Measurements from ENCODE around the gene FAM168A.

Gene FAM168A

DNA sequence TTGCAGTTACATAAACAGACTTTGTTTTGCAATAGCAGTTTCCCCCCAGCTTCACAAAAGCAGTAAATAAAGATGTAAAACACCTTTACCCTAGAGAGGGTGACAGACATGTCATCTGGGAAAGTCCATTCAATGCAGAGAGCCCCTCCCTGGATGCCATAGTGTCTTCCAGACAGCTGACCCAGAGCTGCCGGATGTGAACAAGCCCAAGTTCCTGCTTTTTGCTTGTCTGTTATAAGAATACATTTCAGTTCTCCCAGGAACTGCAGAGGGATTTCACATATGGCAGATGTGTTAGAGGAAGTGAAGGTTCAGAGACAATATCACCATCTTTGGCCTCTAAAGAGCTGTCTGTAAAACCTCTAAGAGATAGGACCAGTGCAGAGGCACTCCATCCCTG is 172.8 kb downstream of the FAM168A start:
- Histone ChIP-seq H3K9me3 (ENCODE audit: control insufficient read depth, insufficient read depth, low read depth, low read length) (no peaks in the 10 kb centered on the region), H3K36me3 (ENCODE audit: control insufficient read depth, insufficient read depth, low read length) (no peaks in the 10 kb centered on the region), H3K4me1 (ENCODE audit: control insufficient read depth, insufficient read depth, low read length) (peaks cover 5% of the 10 kb centered on the region), H3K27ac (ENCODE audit: low read depth, low read length) (no peak overlapping the region), H3K27me3 (ENCODE audit: control insufficient read depth, insufficient read depth, low read length) (no peaks in the 10 kb centered on the region), H3K9ac (ENCODE audit: low read length) (no peak overlapping the region), H3K4me3 (ENCODE audit: low read depth, low read length) (no peak overlapping the region)

DNA sequence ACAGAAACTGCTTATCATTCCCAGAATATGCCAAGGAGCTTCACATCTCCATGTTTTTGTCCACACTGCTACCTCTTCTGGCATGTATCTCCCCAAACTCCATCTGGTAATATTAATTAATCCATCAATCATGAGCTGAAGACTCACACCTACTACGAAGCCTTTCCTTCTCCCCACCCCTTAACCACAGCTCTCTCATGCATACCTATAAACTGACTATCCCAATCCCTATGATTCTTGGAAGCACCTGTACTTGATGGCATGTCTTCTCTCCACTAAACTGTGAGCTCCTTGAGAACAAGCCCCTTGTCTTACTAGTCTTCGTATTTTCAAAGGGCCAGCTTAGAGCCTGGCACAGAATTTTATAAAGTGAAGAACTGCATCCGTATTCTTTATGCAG is 174.4 kb downstream of the FAM168A start:
- Histone ChIP-seq H3K36me3 (ENCODE audit: control insufficient read depth, insufficient read depth, low read length) (no peaks in the 10 kb centered on the region), H3K9ac (ENCODE audit: low read length) (no peak overlapping the region), H3K27ac (ENCODE audit: low read depth, low read length) (no peak overlapping the region)

DNA sequence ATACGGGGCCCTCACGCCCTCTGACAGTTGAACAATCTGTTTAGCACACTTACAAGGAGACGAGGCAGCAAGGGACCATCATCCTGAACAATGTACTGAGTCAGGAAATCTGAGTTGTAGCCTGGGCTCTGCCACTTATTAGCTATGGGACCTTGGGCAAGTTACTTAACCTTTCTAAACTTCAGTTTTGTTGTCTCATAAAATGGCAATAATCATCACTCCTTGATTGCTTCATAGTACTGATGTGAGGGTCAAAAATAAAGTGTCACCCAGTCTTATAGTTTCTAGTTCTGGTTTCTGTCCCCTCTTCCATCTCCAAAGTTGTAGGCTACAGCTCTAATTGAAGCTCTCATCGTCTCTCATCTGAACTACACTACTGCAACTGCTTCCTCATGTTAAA is 175.0 kb downstream of the FAM168A start:
- Histone ChIP-seq H3K9me3 (ENCODE audit: control insufficient read depth, insufficient read depth, low read depth, low read length) (no peaks in the 10 kb centered on the region), H3K4me3 (ENCODE audit: low read depth, low read length) (no peak overlapping the region), H3K27ac (ENCODE audit: low read depth, low read length) (no peak overlapping the region), H3K4me1 (ENCODE audit: control insufficient read depth, insufficient read depth, low read length) (peaks cover 5% of the 10 kb centered on the region), H3K27me3 (ENCODE audit: control insufficient read depth, insufficient read depth, low read length) (no peaks in the 10 kb centered on the region), H3K9ac (ENCODE audit: low read length) (no peak overlapping the region), H3K36me3 (ENCODE audit: control insufficient read depth, insufficient read depth, low read length) (peaks cover 4% of the 10 kb centered on the region; the same call in 1 of the 2 replicates)

More for the DNA sequence above, 174.4 kb downstream of the FAM168A start:
- no peaks in the 10 kb centered on the region for H3K27me3 ChIP-seq (ENCODE audit: control insufficient read depth, insufficient read depth, low read length)
- no peak overlapping the region for H3K4me3 ChIP-seq (ENCODE audit: low read depth, low read length)
- H3K9me3 ChIP-seq (ENCODE audit: control insufficient read depth, insufficient read depth, low read depth, low read length): no peaks in the 10 kb centered on the region
- peaks cover 5% of the 10 kb centered on the region for H3K4me1 ChIP-seq (ENCODE audit: control insufficient read depth, insufficient read depth, low read length)

DNA sequence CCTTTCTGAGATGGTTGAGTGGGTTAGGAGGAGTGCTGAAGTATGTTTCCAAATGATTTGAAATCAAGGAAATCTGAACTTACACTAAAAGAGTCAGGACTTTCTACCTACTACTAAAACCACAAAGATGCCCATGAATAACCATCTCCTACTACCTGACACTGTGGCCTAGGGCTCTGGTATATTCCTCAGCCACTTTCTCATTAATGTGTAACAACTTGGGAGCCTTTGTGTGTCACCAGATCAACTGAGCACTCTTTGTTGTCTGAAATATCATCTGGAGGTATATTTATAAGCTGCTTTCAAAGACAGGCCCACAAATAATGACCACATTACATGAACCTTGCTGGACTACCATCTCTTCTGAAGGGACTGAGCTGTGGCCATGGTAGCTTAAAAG is 177.8 kb downstream of the FAM168A start:
- no peaks in the 10 kb centered on the region for H3K27me3 ChIP-seq (ENCODE audit: control insufficient read depth, insufficient read depth, low read length)
- peaks cover 5% of the 10 kb centered on the region; the same call in 1 of the 2 replicates for H3K36me3 ChIP-seq (ENCODE audit: control insufficient read depth, insufficient read depth, low read length)
- no peaks in the 10 kb centered on the region for H3K9me3 ChIP-seq (ENCODE audit: control insufficient read depth, insufficient read depth, low read depth, low read length)
- H3K27ac ChIP-seq (ENCODE audit: low read depth, low read length): no peak overlapping the region
- no peak overlapping the region for H3K9ac ChIP-seq (ENCODE audit: low read length)
- peaks cover 5% of the 10 kb centered on the region for H3K4me1 ChIP-seq (ENCODE audit: control insufficient read depth, insufficient read depth, low read length)
- H3K4me3 ChIP-seq (ENCODE audit: low read depth, low read length): no peak overlapping the region

DNA sequence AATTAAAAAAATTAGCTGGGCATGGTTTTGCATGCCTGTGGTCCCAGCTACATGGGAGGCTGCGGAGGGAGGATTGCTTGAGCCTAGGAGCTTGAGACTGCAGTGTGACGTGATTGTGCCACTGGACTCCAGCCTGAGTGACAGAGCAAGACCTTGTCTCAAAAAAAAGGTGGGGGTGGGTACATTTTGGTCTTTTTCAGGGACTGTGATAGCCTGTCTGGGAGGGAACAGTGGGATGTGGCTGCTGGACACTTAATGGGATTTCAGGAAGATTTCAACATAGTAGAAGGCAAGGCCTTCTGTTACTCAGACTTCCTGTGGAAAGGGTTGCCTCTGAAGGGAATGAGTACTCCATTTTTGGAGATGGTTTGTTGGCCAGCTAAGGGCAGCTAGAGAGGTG is 181.1 kb downstream of the FAM168A start:
- Histone ChIP-seq H3K36me3 (ENCODE audit: control insufficient read depth, insufficient read depth, low read length) (peaks cover 5% of the 10 kb centered on the region; the same call in 1 of the 2 replicates), H3K4me1 (ENCODE audit: control insufficient read depth, insufficient read depth, low read length) (peaks cover under 1% of the 10 kb centered on the region; the same call in 1 of the 2 replicates), H3K4me3 (ENCODE audit: low read depth, low read length) (no peak overlapping the region), H3K9ac (ENCODE audit: low read length) (no peak overlapping the region), H3K9me3 (ENCODE audit: control insufficient read depth, insufficient read depth, low read depth, low read length) (no peaks in the 10 kb centered on the region), H3K27ac (ENCODE audit: low read depth, low read length) (no peak overlapping the region), H3K27me3 (ENCODE audit: control insufficient read depth, insufficient read depth, low read length) (no peaks in the 10 kb centered on the region)

DNA sequence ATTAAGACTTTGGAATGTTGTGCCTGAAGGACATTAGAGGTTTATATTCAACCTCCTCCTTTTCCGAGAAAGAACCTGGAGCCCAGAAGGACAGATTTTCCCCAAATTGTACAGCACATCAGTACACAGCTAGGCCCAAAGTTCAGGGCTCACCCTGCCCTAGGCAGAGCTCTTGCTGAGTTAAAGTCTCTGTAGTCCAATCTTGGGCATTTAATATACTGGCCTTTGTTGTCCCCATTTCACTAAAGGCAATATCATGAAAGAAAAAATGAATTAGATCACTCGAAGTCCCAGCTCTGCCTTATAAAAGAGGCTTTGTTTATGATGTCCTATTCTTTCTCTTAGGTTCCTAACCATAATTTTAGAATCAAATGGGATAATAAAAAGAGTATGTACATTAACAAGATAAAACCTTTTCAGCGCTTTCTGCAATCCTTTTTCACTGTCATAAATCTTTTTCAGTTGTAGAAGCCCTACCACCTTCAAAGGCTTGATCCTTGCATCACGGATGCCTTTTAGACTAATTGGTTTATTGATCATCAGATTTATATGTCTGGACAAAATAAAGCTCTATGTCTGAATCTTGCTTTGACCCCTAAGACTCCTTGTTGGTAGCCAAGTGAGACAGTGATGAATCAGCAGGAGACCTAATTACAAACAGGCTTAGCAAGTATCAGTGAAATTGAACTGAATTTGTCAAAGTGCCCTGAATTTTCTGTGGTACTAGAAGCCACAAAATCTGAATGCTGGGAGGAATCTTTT is 181.9 kb downstream of the FAM168A start:
- Histone ChIP-seq H3K9me3 (ENCODE audit: control insufficient read depth, insufficient read depth, low read depth, low read length) (no peaks in the 10 kb centered on the region), H3K27ac (ENCODE audit: low read depth, low read length) (no peak overlapping the region), H3K9ac (ENCODE audit: low read length) (no peak overlapping the region), H3K36me3 (ENCODE audit: control insufficient read depth, insufficient read depth, low read length) (peaks cover 5% of the 10 kb centered on the region; the same call in 1 of the 2 replicates), H3K27me3 (ENCODE audit: control insufficient read depth, insufficient read depth, low read length) (no peaks in the 10 kb centered on the region), H3K4me1 (ENCODE audit: control insufficient read depth, insufficient read depth, low read length) (no peaks in the 10 kb centered on the region), H3K4me3 (ENCODE audit: low read depth, low read length) (no peak overlapping the region)

DNA sequence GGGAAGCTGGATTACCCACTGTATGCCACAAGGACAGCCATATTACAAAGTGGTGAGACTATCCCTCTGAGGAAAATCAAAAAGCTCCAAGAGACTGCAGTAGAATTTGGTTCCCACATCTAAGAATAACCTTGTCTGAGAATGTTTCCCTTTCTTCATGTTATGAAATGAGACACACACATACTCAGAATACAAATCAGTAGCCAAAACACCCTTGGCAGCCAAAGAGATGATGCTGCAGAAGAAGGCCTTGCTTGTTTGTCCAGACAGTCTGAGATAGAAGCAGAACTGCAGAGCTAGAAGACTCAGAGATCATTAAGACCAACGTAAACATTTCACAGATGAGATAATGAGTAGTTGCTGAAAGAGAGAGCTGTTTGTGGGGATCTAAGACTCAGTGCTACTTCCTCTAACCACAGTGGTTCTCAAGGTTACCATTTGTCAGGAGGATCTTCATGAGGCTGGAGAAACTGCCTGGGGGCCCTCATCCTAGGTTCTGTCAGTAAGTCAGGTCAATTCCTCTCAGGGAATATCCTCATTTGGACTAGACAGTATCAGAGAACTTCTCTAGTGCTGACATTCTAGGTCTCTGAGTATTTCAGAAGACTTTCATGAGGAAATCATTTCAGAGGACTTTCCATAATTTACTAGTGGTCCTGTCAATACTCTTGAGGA is 182.8 kb downstream of the FAM168A start:
- H3K27ac ChIP-seq (ENCODE audit: low read depth, low read length): no peak overlapping the region
- no peak overlapping the region for H3K9ac ChIP-seq (ENCODE audit: low read length)

DNA sequence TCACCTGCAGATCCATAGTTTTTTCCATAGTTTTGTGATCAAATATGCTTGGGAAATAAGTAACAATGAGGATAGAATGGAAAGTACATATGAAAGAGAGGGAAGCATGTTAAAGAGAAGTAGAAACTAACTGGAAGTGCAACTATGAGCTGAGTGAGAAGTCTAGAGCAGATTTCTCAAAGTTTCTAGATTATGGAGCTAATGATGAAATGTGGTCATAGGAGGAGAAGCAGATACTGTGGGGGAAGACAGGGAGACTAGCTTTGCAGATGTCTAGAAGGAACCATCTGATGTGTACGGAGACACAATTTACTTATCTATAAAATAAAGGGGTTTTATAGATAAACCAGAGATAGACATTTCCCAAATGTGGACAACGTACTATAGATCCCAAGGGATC is 184.7 kb downstream of the FAM168A start:
- no peak overlapping the region for H3K9ac ChIP-seq (ENCODE audit: low read length)
- no peaks in the 10 kb centered on the region for H3K27me3 ChIP-seq (ENCODE audit: control insufficient read depth, insufficient read depth, low read length)
- H3K36me3 ChIP-seq (ENCODE audit: control insufficient read depth, insufficient read depth, low read length): peaks cover 16% of the 10 kb centered on the region
- no peaks in the 10 kb centered on the region; the same call in 1 of the 2 replicates for H3K4me1 ChIP-seq (ENCODE audit: control insufficient read depth, insufficient read depth, low read length)
- no peaks in the 10 kb centered on the region for H3K9me3 ChIP-seq (ENCODE audit: control insufficient read depth, insufficient read depth, low read depth, low read length)
- H3K4me3 ChIP-seq (ENCODE audit: low read depth, low read length): no peak overlapping the region
- no peak overlapping the region for H3K27ac ChIP-seq (ENCODE audit: low read depth, low read length)

More for the DNA sequence above, 182.8 kb downstream of the FAM168A start:
- H3K4me3 ChIP-seq (ENCODE audit: low read depth, low read length): no peak overlapping the region
- no peaks in the 10 kb centered on the region for H3K27me3 ChIP-seq (ENCODE audit: control insufficient read depth, insufficient read depth, low read length)
- H3K4me1 ChIP-seq (ENCODE audit: control insufficient read depth, insufficient read depth, low read length): no peaks in the 10 kb centered on the region; the same call in 1 of the 2 replicates
- no peaks in the 10 kb centered on the region for H3K9me3 ChIP-seq (ENCODE audit: control insufficient read depth, insufficient read depth, low read depth, low read length)
- H3K36me3 ChIP-seq (ENCODE audit: control insufficient read depth, insufficient read depth, low read length): peaks cover 5% of the 10 kb centered on the region; the same call in 1 of the 2 replicates

DNA sequence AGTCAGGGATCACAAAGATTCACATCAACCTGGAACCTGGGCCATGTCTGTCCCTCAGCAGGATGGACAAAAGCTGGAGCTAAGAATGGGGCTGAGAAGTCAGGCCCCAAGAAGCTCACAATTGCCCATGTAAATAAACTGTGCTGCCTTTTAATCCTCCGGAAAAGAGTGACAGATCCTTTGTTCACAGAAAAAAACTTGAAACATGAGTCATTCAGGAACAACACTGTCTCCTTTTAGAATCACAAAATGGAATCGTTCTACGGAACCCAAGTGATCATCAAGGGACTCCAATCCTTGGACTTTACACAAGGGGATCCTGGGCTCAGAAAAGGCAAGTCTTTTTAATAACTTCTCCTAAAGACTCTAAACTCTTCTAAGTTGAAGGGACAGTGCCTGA is 185.6 kb downstream of the FAM168A start:
- no peak overlapping the region for H3K27ac ChIP-seq (ENCODE audit: low read depth, low read length)

DNA sequence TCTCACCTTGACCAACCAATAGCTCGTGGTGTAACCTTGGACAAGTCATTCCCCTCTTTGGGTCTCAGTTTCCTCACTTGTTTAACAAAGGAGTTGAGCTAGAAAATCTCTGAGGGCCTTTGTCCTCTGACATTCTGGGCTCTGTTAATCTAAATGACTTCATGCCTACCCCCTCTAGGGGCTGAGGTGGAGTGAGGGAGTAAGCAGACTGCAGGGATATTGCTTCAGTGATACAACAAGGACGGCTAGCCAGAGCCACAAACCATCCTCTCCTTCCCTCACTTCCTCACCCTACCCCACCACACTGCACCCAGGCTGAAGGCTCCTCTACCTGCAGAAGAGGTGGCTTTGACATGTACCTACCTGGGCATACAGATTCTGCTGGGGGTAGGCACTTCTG is 186.9 kb downstream of the FAM168A start:
- Histone ChIP-seq H3K4me1 (ENCODE audit: control insufficient read depth, insufficient read depth, low read length) (no peaks in the 10 kb centered on the region; the same call in 1 of the 2 replicates), H3K27me3 (ENCODE audit: control insufficient read depth, insufficient read depth, low read length) (no peaks in the 10 kb centered on the region), H3K36me3 (ENCODE audit: control insufficient read depth, insufficient read depth, low read length) (peaks cover 26% of the 10 kb centered on the region)

More for the DNA sequence above, 185.6 kb downstream of the FAM168A start:
- no peak overlapping the region for H3K9ac ChIP-seq (ENCODE audit: low read length)
- no peak overlapping the region for H3K4me3 ChIP-seq (ENCODE audit: low read depth, low read length)
- no peaks in the 10 kb centered on the region for H3K9me3 ChIP-seq (ENCODE audit: control insufficient read depth, insufficient read depth, low read depth, low read length)
- no peaks in the 10 kb centered on the region; the same call in 1 of the 2 replicates for H3K4me1 ChIP-seq (ENCODE audit: control insufficient read depth, insufficient read depth, low read length)
- H3K36me3 ChIP-seq (ENCODE audit: control insufficient read depth, insufficient read depth, low read length): peaks cover 19% of the 10 kb centered on the region
- H3K27me3 ChIP-seq (ENCODE audit: control insufficient read depth, insufficient read depth, low read length): no peaks in the 10 kb centered on the region

DNA sequence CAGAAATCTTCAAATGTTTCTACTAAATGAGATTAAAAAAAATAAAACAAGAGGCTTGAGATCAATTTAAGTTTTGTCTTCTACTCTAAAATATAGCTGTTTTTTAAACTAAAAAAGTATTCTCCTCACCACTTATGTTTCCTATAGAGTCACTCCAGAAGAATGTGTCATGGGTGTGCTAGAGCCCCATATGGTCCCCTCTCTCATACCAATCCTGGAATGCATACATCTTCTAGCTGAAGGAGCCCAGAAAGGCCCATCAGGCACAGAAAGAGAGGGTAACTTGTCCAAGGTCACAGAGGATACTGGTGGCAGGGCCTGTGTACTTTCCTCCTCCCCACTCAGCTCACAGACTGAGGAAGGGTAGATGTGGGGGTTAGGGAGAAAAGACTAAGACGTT is 187.3 kb downstream of the FAM168A start:
- Histone ChIP-seq H3K27me3 (ENCODE audit: control insufficient read depth, insufficient read depth, low read length) (no peaks in the 10 kb centered on the region), H3K36me3 (ENCODE audit: control insufficient read depth, insufficient read depth, low read length) (peaks cover 26% of the 10 kb centered on the region), H3K27ac (ENCODE audit: low read depth, low read length) (no peak overlapping the region)

More for the DNA sequence above, 186.9 kb downstream of the FAM168A start:
- no peaks in the 10 kb centered on the region for H3K9me3 ChIP-seq (ENCODE audit: control insufficient read depth, insufficient read depth, low read depth, low read length)
- H3K4me3 ChIP-seq (ENCODE audit: low read depth, low read length): no peak overlapping the region
- no peak overlapping the region for H3K27ac ChIP-seq (ENCODE audit: low read depth, low read length)
- no peak overlapping the region for H3K9ac ChIP-seq (ENCODE audit: low read length)

More for the DNA sequence above, 187.3 kb downstream of the FAM168A start:
- no peak overlapping the region for H3K4me3 ChIP-seq (ENCODE audit: low read depth, low read length)
- H3K4me1 ChIP-seq (ENCODE audit: control insufficient read depth, insufficient read depth, low read length): no peaks in the 10 kb centered on the region; the same call in 1 of the 2 replicates
- no peaks in the 10 kb centered on the region for H3K9me3 ChIP-seq (ENCODE audit: control insufficient read depth, insufficient read depth, low read depth, low read length)
- no peak overlapping the region for H3K9ac ChIP-seq (ENCODE audit: low read length)

All from HUES6 (cell line).